Smooth muscle cell (in vitro differentiated cells): ENCODE results near the gene SMC4. TPM values are rescaled to one million over a fixed set of nuclear protein-coding genes. Genes with fewer than 3 reads are reported as not detected.

Source experiments
- DNase-seq: peaks from one replicate; lab custom pipeline; 2025; ENCODE audit not compliant: unreplicated experiment; lab: John Stamatoyannopoulos, UW
- H2AFZ ChIP-seq: fragments of 200-600 bp; sonication (generic); 2 replicates; pipeline ENCODE4 v1.6.0; 2016; ENCODE audit warnings: antibody characterized with exemption, low read depth, mild to moderate bottlenecking
- H3F3A ChIP-seq: fragments of 200-600 bp; sonication (generic); 2 replicates; pipeline ENCODE4 v1.6.0; 2017; ENCODE audit warnings: antibody characterized with exemption, low read depth
- H3K27ac ChIP-seq: fragments of 200-600 bp; sonication (generic); 2 replicates; pipeline ENCODE4 v1.5.1; 2016; ENCODE audit warnings: low read depth, mild to moderate bottlenecking
- H3K27me3 ChIP-seq: fragments of 200-600 bp; sonication (generic); 2 replicates; pipeline ENCODE4 v1.6.1; 2016; ENCODE audit warnings: low read depth, mild to moderate bottlenecking
- H3K36me3 ChIP-seq: fragments of 200-600 bp; sonication (generic); 2 replicates; pipeline ENCODE4 v1.5.1; 2016; ENCODE audit warnings: low read depth
- H3K4me1 ChIP-seq: fragments of 200-600 bp; sonication (generic); 2 replicates; pipeline ENCODE4 v1.5.1; 2016; ENCODE audit warnings: low read depth
- H3K4me2 ChIP-seq: fragments of 200-600 bp; sonication (generic); 2 replicates; pipeline ENCODE4 v1.6.0; 2016; ENCODE audit warnings: mild to moderate bottlenecking
- H3K4me3 ChIP-seq: fragments of 200-600 bp; sonication (generic); 2 replicates; pipeline ENCODE4 v1.5.1; 2016; ENCODE audit warnings: mild to moderate bottlenecking
- H3K79me2 ChIP-seq: fragments of 200-600 bp; sonication (generic); 2 replicates; pipeline ENCODE4 v1.6.0; 2016; ENCODE audit warnings: low read depth, mild to moderate bottlenecking
- H3K9ac ChIP-seq: fragments of 200-600 bp; sonication (generic); 2 replicates; pipeline ENCODE4 v1.6.0; 2016; ENCODE audit warnings: low read depth
- H3K9me3 ChIP-seq: fragments of 200-600 bp; sonication (generic); replicated peaks from 2 replicates; pipeline ENCODE4 v1.5.1; 2016; ENCODE audit warnings: low read depth
- H4K20me1 ChIP-seq: fragments of 200-600 bp; sonication (generic); 2 replicates; pipeline ENCODE4 v1.6.0; 2016; ENCODE audit warnings: low read depth
- WGBS: methylation state at CpG from one replicate; pipeline ENCODE4 v1.1.7; 2016; ENCODE audit warnings: low lambda C conversion rate; 5-methylcytosine and 5-hydroxymethylcytosine counted together
- polyA plus RNA-seq: library from polyadenylated mRNA; unstranded; fragments of >200 nt; fragmentation: Nextera tagmentation; extraction: Ambion mirVana; gene quantifications from 2 replicates; pipeline ENCODE4 v1.2.1, GENCODE V29; 2016
- total RNA-seq: library from RNA; depleted of rRNA; stranded (reverse); fragments of >200 nt; gene quantifications from 2 replicates; pipeline ENCODE4 v1.2.3, GENCODE V29; 2014
- TF ChIP-seq, protein P1 (sequence below): fragments of 200-600 bp; sonication (generic); IDR thresholded peaks from 2 replicates; pipeline ENCODE4 v1.5.1; 2017; ENCODE audit warnings: borderline replicate concordance, mild to moderate bottlenecking, antibody characterized with exemption; ENCODE audit not compliant: insufficient read depth, poor library complexity, severe bottlenecking

Gene SMC4
- total and polyA plus RNA-seq, 2 experiments from 2014 or later, result 55.1 to 122 TPM

DNA sequence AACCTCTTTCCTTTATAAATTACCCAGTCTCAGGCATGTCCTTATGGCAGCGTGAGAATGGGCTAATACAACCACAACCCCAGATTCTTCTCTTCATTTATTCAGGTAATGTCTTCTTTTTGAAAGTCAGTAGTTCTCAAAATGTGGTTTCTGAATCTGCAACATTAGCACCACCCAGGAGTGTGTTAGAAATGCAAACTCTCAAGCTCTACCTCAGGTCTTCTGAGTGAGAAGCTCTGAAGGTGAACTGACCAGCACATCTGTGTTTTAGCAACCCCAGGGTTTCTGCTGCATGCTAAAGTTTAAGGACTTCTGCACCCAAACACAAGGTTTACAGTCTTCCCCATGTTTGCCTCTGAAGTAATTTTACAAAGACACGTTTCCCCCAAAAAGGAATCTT, 72.4 kb downstream of the SMC4 start:
- no peaks in the 10 kb centered on the region for H3K36me3 ChIP-seq
- no peak overlapping the region for H2AFZ ChIP-seq
- H3K4me1 ChIP-seq, result no peaks in the 10 kb centered on the region
- no peaks in the 10 kb centered on the region for H4K20me1 ChIP-seq
- H3K4me3 ChIP-seq, result no peak overlapping the region
- H3K27me3 ChIP-seq, result no peaks in the 10 kb centered on the region
- no peak overlapping the region for H3K9ac ChIP-seq
- H3K4me2 ChIP-seq, result no peak overlapping the region
- DNase-seq, result no peak
- H3K79me2 ChIP-seq, result no peaks in the 10 kb centered on the region
- no peaks in the 10 kb centered on the region for H3F3A ChIP-seq
- WGBS, result 71% methylated on average over 2 of the region's 2 CpGs
- no peaks in the 10 kb centered on the region for H3K9me3 ChIP-seq
- H3K27ac ChIP-seq, result no peak overlapping the region
- TF ChIP-seq, protein P1, sequence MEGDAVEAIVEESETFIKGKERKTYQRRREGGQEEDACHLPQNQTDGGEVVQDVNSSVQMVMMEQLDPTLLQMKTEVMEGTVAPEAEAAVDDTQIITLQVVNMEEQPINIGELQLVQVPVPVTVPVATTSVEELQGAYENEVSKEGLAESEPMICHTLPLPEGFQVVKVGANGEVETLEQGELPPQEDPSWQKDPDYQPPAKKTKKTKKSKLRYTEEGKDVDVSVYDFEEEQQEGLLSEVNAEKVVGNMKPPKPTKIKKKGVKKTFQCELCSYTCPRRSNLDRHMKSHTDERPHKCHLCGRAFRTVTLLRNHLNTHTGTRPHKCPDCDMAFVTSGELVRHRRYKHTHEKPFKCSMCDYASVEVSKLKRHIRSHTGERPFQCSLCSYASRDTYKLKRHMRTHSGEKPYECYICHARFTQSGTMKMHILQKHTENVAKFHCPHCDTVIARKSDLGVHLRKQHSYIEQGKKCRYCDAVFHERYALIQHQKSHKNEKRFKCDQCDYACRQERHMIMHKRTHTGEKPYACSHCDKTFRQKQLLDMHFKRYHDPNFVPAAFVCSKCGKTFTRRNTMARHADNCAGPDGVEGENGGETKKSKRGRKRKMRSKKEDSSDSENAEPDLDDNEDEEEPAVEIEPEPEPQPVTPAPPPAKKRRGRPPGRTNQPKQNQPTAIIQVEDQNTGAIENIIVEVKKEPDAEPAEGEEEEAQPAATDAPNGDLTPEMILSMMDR, result no peak

DNA sequence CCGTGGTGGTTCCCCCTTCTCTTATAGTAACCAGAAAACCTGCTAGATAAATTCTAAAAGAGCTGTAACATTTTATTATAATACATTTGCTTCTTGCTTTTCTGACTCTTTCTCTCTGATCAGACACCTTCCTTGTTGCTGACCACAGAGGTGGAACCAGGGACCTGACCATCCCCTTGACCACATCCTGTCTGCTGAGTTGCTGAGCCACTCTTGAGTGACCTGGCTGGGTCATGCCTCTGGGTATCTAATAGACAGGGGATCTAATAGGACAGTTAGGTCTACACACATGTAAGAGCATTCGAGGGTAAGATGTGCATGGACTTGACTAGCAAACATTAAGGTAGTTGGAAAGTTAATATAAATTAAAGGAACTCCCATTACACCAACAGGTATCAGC, 72.9 kb downstream of the SMC4 start:
- WGBS, result 68% methylated on average over 2 of the region's 2 CpGs
- H3K36me3 ChIP-seq, result no peaks in the 10 kb centered on the region
- no peaks in the 10 kb centered on the region for H3K9me3 ChIP-seq
- H2AFZ ChIP-seq, result no peak overlapping the region
- H3K9ac ChIP-seq, result no peak overlapping the region
- no peaks in the 10 kb centered on the region for H3F3A ChIP-seq
- no peaks in the 10 kb centered on the region for H3K79me2 ChIP-seq
- H3K27me3 ChIP-seq, result no peaks in the 10 kb centered on the region
- no peak for DNase-seq
- no peaks in the 10 kb centered on the region for H3K4me1 ChIP-seq
- no peak overlapping the region for H3K27ac ChIP-seq
- H3K4me3 ChIP-seq, result no peak overlapping the region
- no peak overlapping the region for H3K4me2 ChIP-seq
- TF ChIP-seq, protein P1, result no peak
- no peaks in the 10 kb centered on the region for H4K20me1 ChIP-seq

DNA sequence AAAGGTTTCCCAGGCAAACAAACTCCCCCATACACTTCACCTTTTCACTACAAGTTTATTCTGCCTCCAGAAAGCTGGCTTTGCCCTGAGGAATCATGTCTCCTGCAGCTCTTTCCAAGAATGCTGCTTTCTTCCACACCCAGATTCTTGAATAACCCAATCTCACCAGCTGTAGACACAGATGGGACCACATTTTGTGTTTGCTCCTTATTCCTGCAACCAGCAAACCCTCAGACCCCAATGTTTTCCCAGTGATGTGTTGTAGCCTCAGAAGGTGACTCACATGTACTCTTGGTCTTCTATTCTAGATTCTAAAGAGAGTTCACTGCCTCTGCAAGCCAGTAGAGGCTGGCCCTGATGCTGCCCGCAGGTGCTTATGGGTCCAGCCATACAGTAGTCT, 73.8 kb downstream of the SMC4 start:
- Histone ChIP-seq H3K4me3 (no peak overlapping the region), H3K9ac (no peak overlapping the region), H3K27ac (no peak overlapping the region), H2AFZ (no peak overlapping the region), H3K9me3 (no peaks in the 10 kb centered on the region), H3K27me3 (no peaks in the 10 kb centered on the region), H3K36me3 (no peaks in the 10 kb centered on the region), H4K20me1 (no peaks in the 10 kb centered on the region), H3K79me2 (no peaks in the 10 kb centered on the region), H3F3A (no peaks in the 10 kb centered on the region), H3K4me2 (no peak overlapping the region), H3K4me1 (no peaks in the 10 kb centered on the region)
- no peak for DNase-seq
- WGBS, result 56% methylated on average over 1 of the region's 1 CpG
- TF ChIP-seq, protein P1, result no peak

DNA sequence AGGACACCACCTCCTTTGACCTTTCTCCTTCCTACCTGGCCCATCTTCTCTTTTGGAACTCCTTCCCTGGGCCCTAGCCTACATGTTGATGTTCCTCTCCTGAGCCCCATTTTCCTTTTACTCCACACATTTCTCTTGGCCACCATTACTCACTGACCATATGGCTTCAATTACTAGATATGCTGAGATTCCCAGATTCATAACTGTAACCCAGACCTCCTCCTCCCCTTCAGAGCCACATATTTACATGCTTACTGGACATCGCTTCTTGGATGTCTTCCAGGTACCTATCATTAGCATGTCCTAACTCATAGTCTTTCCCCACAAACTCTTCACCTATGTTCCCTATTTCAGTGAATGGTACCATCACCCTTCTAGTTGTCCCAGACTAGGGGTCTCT, 74.5 kb downstream of the SMC4 start:
- no peaks in the 10 kb centered on the region for H3K4me1 ChIP-seq
- H3K4me2 ChIP-seq, result peak overlapping the region; percentile 16
- TF ChIP-seq, protein P1, result no peak
- H3K27ac ChIP-seq, result no peak overlapping the region
- no peaks in the 10 kb centered on the region for H3K36me3 ChIP-seq
- H3F3A ChIP-seq, result no peaks in the 10 kb centered on the region
- no peaks in the 10 kb centered on the region for H3K79me2 ChIP-seq
- no peak overlapping the region for H3K4me3 ChIP-seq
- no peak overlapping the region for H2AFZ ChIP-seq
- no peak for DNase-seq
- WGBS, result 76% methylated on average over 1 of the region's 1 CpG
- no peaks in the 10 kb centered on the region for H3K27me3 ChIP-seq
- no peaks in the 10 kb centered on the region for H3K9me3 ChIP-seq
- H4K20me1 ChIP-seq, result no peaks in the 10 kb centered on the region
- no peak overlapping the region for H3K9ac ChIP-seq
